ENCODE results near the gene CRLF1.
"Not testable (repeated sequence)": the region's sequence is repeated elsewhere in the genome, so short reads cannot be mapped to it uniquely, and the experiment has no call there.

The CRLF1 gene

DNA sequence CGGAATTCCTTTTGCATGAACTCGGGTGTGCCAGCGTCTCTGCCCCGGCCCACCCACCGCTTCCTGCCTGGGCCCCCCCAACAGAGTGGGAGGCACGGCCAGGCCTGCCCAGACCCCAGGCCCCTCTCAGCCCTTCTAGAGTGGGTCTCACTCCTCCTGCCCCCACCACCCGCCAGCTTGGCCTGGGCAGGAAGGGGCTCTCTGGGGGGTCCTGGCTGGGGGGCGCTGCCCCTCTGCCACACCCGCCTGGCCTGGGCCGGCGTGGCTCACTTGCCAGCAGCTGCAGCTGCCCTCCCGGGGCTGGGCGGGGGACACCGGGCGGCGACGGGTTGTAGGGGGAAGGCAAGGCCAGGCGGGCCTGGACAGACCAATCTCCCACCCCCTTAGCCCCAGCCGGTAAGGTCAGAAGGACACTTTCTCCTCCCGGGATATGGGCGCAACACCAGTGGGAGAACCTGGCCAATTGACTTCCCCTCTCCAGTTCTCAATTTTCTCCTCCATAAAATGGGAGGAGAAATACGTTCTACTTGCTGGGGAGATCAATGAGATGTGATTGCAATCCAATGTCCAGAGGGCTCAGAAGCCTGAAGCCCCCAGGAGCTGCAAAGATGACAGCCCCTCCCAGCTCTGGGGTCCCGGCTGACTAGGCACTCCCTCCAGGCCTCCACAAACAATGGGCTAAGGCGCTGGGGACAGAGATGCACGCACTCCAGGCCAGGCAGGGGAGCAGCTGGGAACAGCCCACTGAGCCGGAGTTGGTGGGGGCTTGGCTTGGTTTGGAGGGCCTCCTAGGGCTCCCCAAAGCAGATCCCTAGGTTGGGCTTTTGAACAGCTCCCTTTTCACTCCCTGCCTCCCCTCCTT lies 2.4 kb downstream of the CRLF1 start:
- H3K4me1 Mint-ChIP-seq: peaks cover 20% of the 10 kb centered on the region
- H3K27ac Mint-ChIP-seq: no peak overlapping the region
- TF ChIP-seq, protein P1, sequence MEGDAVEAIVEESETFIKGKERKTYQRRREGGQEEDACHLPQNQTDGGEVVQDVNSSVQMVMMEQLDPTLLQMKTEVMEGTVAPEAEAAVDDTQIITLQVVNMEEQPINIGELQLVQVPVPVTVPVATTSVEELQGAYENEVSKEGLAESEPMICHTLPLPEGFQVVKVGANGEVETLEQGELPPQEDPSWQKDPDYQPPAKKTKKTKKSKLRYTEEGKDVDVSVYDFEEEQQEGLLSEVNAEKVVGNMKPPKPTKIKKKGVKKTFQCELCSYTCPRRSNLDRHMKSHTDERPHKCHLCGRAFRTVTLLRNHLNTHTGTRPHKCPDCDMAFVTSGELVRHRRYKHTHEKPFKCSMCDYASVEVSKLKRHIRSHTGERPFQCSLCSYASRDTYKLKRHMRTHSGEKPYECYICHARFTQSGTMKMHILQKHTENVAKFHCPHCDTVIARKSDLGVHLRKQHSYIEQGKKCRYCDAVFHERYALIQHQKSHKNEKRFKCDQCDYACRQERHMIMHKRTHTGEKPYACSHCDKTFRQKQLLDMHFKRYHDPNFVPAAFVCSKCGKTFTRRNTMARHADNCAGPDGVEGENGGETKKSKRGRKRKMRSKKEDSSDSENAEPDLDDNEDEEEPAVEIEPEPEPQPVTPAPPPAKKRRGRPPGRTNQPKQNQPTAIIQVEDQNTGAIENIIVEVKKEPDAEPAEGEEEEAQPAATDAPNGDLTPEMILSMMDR (IDR thresholded peaks at IDR 0.05; ENCODE audit: unreplicated experiment in 3 of 3): no peak
- H3K36me3 Mint-ChIP-seq (ENCODE audit: low read depth): no peaks in the 10 kb centered on the region
- peaks cover 85% of the 10 kb centered on the region for H3K27me3 Mint-ChIP-seq (ENCODE audit: low read depth)
- H3K4me3 Mint-ChIP-seq: peak overlapping the region in 2 of 3 experiments; percentile 28 to 69
- no peaks in the 10 kb centered on the region for H3K9me3 Mint-ChIP-seq

DNA sequence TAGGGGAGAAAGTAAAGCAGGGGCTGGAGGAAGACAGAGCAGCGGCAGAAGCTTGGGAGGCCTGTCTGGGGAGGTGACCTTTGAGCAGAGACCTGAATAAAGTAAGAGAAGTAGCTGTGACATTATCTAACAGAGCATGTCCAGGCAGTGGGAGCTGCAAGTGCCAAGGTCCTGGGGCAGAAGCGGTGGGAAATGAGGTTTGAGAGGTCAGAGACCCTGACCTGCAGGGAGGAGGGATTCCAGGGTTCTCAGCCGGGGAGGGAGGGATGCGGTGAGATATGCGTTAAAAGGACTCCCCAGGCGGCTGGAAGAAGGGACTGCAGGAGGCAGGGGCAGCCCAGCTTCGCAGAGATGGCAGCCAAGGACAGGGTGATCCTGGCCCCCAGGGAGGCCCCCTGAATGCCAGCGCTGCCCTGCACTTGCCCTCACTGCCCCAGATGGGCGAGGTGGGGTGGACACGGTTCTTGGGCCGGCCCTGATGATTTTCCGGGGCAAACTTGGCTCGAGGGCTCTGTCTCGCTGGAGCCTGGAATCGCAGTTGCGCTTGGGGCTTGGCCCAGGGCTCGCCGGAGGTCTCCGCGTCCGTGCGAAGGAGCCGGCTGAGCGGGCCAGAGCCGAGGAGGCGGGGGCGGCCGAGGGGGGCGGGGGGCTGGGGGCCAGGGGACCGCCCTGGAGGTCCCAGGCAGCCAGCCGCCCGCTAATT lies 3.2 kb downstream of the CRLF1 start:
- peak overlapping the region; percentile 8 to 55 (median 43) for H3K4me3 Mint-ChIP-seq
- TF ChIP-seq, protein P1 (IDR thresholded peaks at IDR 0.05; ENCODE audit: unreplicated experiment in 3 of 3): peak in 2 of 3 experiments; percentile 28 to 36
- H3K27me3 Mint-ChIP-seq (ENCODE audit: low read depth): peaks cover 84% of the 10 kb centered on the region

DNA sequence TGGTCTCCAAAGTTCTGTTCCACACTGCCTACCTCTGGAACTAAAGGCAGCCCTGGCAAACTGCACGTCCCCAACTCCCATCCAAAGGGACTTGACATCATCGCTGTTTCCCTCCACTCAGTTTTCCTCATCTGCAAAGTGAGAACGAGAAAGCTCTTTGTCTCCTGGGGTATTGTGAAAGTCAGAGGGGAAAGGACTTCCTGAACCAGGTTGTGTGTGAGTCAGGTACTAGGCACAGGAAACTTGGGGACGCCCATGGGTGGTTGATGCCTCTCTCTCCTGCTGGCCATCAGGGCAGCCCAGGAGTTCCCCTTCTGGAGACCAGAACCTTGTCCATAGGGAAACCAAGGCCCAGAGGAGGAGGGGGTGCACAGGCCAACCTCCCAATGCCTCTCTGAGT lies 4.7 kb downstream of the CRLF1 start:
- Mint-ChIP-seq H3K36me3 (ENCODE audit: low read depth) (no peaks in the 10 kb centered on the region), H3K4me3 (no peak overlapping the region), H3K27ac (no peak overlapping the region), H3K4me1 (peaks cover 12% of the 10 kb centered on the region), H3K27me3 (ENCODE audit: low read depth) (peaks cover 73% of the 10 kb centered on the region), H3K9me3 (no peaks in the 10 kb centered on the region)
- TF ChIP-seq, protein P1 (IDR thresholded peaks at IDR 0.05; ENCODE audit: unreplicated experiment in 3 of 3): no peak

More for the DNA sequence above, 3.2 kb downstream of the CRLF1 start:
- Mint-ChIP-seq H3K27ac (no peak overlapping the region), H3K4me1 (peaks cover 14% of the 10 kb centered on the region), H3K36me3 (ENCODE audit: low read depth) (no peaks in the 10 kb centered on the region), H3K9me3 (no peaks in the 10 kb centered on the region)

DNA sequence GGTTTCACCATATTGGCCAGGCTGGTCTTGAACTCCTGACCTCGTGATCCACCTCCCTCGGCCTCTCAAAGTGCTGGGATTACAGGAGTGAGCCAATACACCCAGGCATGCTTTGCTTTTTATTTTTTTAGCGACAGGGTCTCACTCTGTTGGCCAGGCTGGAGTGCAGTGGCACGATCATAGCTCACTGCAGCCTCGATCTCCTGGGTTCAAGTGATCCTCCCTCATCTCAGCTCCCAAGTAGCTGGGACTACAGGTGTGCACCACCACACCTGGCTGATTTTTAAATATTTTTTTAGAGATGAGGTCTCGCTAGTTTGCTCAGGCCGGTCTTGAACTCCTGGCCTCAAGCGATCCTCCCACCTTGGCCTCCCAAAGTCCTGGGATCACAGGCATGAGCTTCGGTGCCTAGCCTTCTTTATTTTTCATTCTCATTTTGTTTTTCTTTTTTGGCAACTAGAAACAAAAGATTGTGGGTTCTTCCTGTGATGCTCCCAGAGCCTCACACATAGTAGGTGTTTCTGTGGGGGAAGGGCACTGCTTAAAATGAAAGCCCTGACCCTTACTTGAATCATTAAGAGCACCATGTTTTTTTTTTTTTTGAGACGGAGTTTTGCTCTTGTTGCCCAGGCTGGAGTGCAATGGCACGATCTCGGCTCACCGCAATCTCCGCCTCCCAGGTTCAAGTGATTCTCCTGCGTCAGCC lies 5.8 kb downstream of the CRLF1 start:
- Mint-ChIP-seq H3K4me1 (peaks cover 12% of the 10 kb centered on the region), H3K27me3 (ENCODE audit: low read depth) (peaks cover 79% of the 10 kb centered on the region)
- H3K9me3 Mint-ChIP-seq; H3K27ac Mint-ChIP-seq; H3K4me3 Mint-ChIP-seq; H3K36me3 Mint-ChIP-seq (ENCODE audit: low read depth): not testable (repeated sequence)

DNA sequence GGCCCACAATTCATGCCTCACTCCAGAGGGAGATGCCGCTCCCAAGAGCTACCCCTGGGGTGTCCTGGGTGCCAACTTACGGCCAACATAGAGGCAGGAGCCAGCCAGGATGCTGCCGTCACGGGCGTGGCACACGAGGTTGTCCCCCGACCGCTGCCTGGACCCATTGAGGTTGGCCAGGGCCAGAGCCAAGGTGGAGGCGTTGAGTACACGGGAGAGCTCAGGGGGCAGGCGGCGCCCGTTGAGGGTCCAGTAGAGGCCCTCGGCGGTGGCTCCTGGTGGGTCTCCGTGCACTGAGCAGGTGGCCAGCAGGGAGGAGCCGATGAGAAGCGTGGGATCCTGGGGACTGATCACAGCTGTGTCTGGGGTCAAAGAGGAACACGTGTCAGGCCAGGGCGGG lies 7.1 kb downstream of the CRLF1 start:
- no peak overlapping the region for H3K27ac Mint-ChIP-seq
- no peaks in the 10 kb centered on the region for H3K9me3 Mint-ChIP-seq

More for the DNA sequence above, 7.1 kb downstream of the CRLF1 start:
- TF ChIP-seq, protein P1 (IDR thresholded peaks at IDR 0.05; ENCODE audit: unreplicated experiment in 3 of 3): no peak
- H3K27me3 Mint-ChIP-seq (ENCODE audit: low read depth): peaks cover 75% of the 10 kb centered on the region
- no peak overlapping the region for H3K4me3 Mint-ChIP-seq
- peaks cover 17% of the 10 kb centered on the region for H3K4me1 Mint-ChIP-seq
- H3K36me3 Mint-ChIP-seq (ENCODE audit: low read depth): no peaks in the 10 kb centered on the region
